HepG2 (cell line): ENCODE results near the gene PAMR1.

Experiments used
- ELF4 ChIP-seq: sonication (generic); formaldehyde crosslinking; IDR thresholded peaks from 2 replicates; pipeline ENCODE4 v1.5.0; 2020; ENCODE audit warnings: missing genetic modification reagents, mild to moderate bottlenecking, moderate library complexity, borderline replicate concordance
- MTA1 ChIP-seq: sonication (generic); formaldehyde crosslinking; IDR thresholded peaks from 2 replicates; pipeline ENCODE4 v1.4.0; 2020; ENCODE audit warnings: missing genetic modification reagents, mild to moderate bottlenecking, borderline replicate concordance
- SOX13 ChIP-seq, 3 experiments: fragments of 450-650 bp in 1 of 3; sonication (generic) in 1 of 3; formaldehyde crosslinking in 1 of 3; IDR thresholded peaks in 2 of 3; conservative IDR thresholded peaks in 1 of 3; 2 replicates each; pipeline versions ENCODE4 v1.5.0 to v1.6.1; 2016 to 2020; ENCODE audit warnings: antibody characterized with exemption in 1 of 3, mild to moderate bottlenecking in 1 of 3, missing compliant biosample characterization in 1 of 3, missing genetic modification reagents in 1 of 3, moderate library complexity in 1 of 3
- STAG1 ChIP-seq: sonication (generic); formaldehyde crosslinking; IDR thresholded peaks from 2 replicates; pipeline ENCODE4 v1.4.0; 2020; ENCODE audit warnings: missing genetic modification reagents
- YY1 ChIP-seq: IDR thresholded peaks from 2 replicates; pipeline ENCODE4 v1.6.1; 2011; ENCODE audit warnings: low read length, low read depth, moderate library complexity, mild to moderate bottlenecking; ENCODE audit not compliant: insufficient read depth, insufficient replicate concordance
- ZFP1 ChIP-seq: IDR thresholded peaks from 2 replicates; pipeline ENCODE4 v1.6.1; 2016
- ZNF720 ChIP-seq: sonication (generic); formaldehyde crosslinking; IDR thresholded peaks from 2 replicates; pipeline ENCODE4 v1.4.0; 2020; ENCODE audit warnings: missing genetic modification reagents
- TF ChIP-seq, protein P1 (sequence below): sonication (generic); formaldehyde crosslinking; IDR thresholded peaks from 2 replicates; pipeline ENCODE4 v1.4.0; 2020; ENCODE audit warnings: missing genetic modification reagents

DNA sequence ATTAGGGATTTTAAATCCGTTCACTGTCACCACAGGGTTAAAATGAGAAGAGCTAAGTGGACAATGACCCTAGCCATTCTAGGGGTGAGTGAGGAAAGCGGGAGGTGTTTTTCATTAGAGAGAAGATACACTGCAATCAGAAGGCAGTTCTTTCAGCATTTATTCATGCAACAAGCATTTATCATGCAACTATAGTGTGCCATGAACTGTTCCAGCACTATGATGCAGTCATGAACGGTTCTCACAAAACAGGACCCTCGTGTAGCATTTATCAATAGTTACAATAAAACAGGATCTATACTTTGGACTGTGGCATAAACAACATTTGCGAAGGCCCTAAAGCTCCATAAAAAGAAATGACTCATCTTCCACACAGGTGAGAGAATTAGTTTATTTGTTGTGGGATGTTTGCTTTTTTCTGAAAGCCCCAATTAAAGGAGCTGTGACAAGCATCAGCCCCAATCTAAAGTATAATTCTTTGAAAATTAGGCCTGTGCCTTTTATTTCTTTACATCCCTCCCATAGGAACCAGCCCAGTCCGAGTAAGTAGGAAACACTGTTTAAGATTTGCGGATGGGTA lies 51.5 kb downstream of the PAMR1 start:
- TF ChIP-seq YY1 (no peak), ZFP1 (CRISPR knock-in tag) (no peak), MTA1 (CRISPR knock-in tag) (no peak), STAG1 (CRISPR knock-in tag) (no peak), ELF4 (no peak), ZNF720 (CRISPR knock-in tag) (no peak), SOX13 (IDR thresholded peaks at IDR 0.05) (no peak), SOX13 (CRISPR knock-in tag; conservative IDR thresholded peaks at IDR 0.05 in 1 of 2, IDR thresholded peaks at IDR 0.05 in 1 of 2) (no peak)
- TF ChIP-seq, protein P1, sequence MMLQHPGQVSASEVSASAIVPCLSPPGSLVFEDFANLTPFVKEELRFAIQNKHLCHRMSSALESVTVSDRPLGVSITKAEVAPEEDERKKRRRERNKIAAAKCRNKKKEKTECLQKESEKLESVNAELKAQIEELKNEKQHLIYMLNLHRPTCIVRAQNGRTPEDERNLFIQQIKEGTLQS (CRISPR knock-in tag) = no peak
